ENCODE results near the gene TEX22. TPM values are rescaled to one million over a fixed set of nuclear protein-coding genes. Genes with fewer than 3 reads are reported as not detected.

Gene TEX22
- total and polyA plus RNA-seq, 5 donors: 0.05 to 1.9 (median 0.61) TPM

DNA sequence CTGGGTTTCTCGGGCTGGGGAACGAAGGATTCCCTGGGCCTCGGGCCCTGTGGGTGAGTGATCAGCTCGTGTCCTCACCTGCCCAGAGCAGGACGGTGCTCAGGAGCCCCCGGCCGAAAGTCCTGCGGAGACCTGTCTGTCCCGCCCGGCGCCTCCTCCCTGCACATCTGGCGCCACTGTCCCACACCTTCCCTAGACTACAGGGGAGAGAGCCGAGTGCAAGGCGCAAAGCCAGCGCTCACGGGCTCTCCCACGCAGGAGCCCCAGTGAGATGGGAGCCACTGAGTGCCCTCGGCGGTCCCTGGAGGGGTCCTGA is 13.1 kb upstream of the TEX22 start:
- Histone ChIP-seq H3K4me3 (ENCODE audit: low read length) (no peak overlapping the region), H3K27ac (ENCODE audit: low read length) (no peak overlapping the region), H3K9me3 (ENCODE audit: control insufficient read depth, low read length) (no peaks in the 10 kb centered on the region), H3K27me3 (ENCODE audit: control insufficient read depth, insufficient read depth) (no peaks in the 10 kb centered on the region), H3K4me1 (ENCODE audit: control insufficient read depth, insufficient read depth, low read length) (no peaks in the 10 kb centered on the region)
- ATAC-seq (no peak), DNase-seq (peak in 2 of 3 donors; percentile 35 to 53)
- 98% methylated on average over 19 of the region's 19 CpGs for WGBS
- intact Hi-C loops (cut with DNase I): no loop called here

DNA sequence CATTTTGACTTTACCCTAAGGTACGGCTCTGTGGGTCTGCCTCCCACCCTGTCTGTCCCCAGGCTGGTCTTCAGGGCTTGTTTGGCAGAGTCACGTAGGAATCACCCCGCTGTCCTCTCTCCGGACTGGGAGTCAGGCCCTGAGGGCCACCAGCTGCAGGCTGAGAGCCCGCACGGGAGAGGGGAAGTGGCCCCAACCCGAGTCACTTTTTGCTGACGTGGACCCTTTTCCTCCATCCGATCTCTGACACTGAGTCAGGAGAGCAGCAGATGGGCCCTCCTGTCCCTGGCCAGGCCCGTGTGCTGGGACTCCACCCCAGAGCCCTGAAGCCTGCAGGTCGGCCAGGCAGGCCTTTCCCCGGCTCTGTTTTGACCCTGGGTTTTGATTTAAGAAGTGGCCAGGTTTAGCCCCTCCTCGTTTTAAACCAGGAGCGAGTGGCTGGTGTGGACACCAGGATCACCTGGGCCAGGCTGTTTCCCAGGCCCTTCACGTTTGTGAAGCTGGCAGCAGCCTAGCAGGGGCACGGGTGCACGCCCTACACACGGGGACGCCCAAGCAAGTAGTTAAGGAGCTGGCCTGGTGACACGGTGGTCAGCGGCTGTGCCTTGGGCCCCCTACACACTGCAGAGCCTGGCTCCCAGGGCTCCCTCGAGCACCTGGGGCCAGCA is 12.5 kb upstream of the TEX22 start:
- intact Hi-C loops (cut with DNase I): no loop called here
- WGBS: 89% methylated on average over 22 of the region's 22 CpGs
- H3K9me3 ChIP-seq (ENCODE audit: control insufficient read depth, low read length): no peaks in the 10 kb centered on the region
- no peaks in the 10 kb centered on the region for H3K4me1 ChIP-seq (ENCODE audit: control insufficient read depth, insufficient read depth, low read length)
- H3K27me3 ChIP-seq (ENCODE audit: control insufficient read depth, insufficient read depth): no peaks in the 10 kb centered on the region
- no peak for ATAC-seq
- H3K4me3 ChIP-seq (ENCODE audit: low read length): no peak overlapping the region
- no peak overlapping the region for H3K27ac ChIP-seq (ENCODE audit: low read length)
- DNase-seq: peak; percentile 19 to 71 (median 61)

DNA sequence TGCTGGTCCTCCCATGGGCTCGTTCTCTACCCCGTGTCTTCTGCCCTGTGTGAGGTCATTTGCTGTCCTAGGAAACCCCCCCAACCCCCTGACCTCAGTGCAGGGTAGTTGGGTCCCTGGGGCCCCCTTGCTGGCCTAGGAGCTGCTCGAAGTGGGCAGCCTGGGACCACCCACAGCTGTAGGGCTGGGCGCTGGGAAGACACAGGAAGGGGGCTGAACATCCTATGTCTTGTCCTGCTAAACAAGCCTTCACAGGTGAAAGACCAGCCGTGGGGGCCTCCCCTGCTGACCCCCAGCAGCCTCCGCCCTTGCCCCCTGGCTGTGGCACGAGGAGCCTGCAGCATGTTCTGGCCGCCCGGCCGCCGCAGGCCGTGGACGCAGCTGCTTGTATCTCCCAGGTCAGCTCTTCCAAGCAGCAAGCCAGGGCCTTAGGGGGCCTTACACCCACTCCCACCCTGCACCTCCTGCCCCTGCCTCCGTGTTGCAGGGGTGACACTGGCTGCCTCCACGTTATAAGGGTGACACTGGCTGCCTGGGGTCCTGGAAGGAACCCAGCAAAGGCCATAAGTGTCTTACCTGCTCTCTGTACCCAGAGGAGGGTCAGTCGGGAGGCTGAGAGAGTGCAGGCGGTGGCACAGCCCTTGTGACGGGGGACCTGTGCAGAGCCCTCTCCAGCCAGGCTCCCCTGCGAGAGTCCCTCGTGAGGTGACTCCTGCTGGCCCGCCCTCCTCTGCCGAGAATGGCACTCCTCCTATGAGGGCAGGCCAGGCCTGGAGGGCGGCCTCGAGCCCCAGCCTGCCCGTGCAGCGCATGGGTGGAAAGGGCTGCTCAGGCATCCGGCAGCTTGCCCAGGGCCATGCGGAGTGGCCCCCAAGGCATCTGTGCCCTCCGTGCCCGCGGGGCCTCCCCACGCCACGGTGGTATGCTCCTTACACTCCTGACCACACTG is 11.5 kb upstream of the TEX22 start:
- H3K4me3 ChIP-seq (ENCODE audit: low read length): no peak overlapping the region
- no peaks in the 10 kb centered on the region for H3K27me3 ChIP-seq (ENCODE audit: control insufficient read depth, insufficient read depth)
- intact Hi-C loops (cut with DNase I): no loop called here
- no peak overlapping the region for H3K27ac ChIP-seq (ENCODE audit: low read length)
- H3K9me3 ChIP-seq (ENCODE audit: control insufficient read depth, low read length): no peaks in the 10 kb centered on the region
- DNase-seq (peak; percentile 14 to 46 (median 43)), ATAC-seq (no peak)
- 91% methylated on average over 33 of the region's 33 CpGs for WGBS
- no peaks in the 10 kb centered on the region for H3K4me1 ChIP-seq (ENCODE audit: control insufficient read depth, insufficient read depth, low read length)

DNA sequence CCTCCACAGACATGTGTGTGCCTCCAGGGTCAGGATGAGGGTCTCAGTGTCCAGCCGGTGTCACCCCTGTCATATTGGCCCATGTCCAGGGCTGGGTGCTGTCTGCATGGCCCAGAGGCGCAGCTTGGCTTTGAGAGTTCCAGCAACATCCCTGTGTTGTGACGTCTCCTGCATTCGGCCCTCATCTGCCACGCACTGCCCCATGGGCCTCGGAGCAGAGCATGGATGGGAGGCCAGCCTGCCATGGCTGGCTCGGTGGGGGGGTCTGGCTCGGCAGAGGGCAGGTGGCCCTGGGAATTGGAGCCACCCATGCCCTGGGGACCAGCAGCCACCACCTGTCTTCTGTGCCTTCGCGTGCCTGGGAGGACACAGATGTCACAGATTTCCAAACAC is 10.8 kb upstream of the TEX22 start:
- H3K9me3 ChIP-seq (ENCODE audit: control insufficient read depth, low read length): no peaks in the 10 kb centered on the region
- ATAC-seq (no peak), DNase-seq (peak in 1 of 3 donors; percentile 53)
- H3K4me3 ChIP-seq (ENCODE audit: low read length): no peak overlapping the region
- H3K4me1 ChIP-seq (ENCODE audit: control insufficient read depth, insufficient read depth, low read length): no peaks in the 10 kb centered on the region
- 87% methylated on average over 10 of the region's 10 CpGs for WGBS
- intact Hi-C loops (cut with DNase I): no loop called here
- H3K27me3 ChIP-seq (ENCODE audit: control insufficient read depth, insufficient read depth): no peaks in the 10 kb centered on the region
- no peak overlapping the region for H3K27ac ChIP-seq (ENCODE audit: low read length)

DNA sequence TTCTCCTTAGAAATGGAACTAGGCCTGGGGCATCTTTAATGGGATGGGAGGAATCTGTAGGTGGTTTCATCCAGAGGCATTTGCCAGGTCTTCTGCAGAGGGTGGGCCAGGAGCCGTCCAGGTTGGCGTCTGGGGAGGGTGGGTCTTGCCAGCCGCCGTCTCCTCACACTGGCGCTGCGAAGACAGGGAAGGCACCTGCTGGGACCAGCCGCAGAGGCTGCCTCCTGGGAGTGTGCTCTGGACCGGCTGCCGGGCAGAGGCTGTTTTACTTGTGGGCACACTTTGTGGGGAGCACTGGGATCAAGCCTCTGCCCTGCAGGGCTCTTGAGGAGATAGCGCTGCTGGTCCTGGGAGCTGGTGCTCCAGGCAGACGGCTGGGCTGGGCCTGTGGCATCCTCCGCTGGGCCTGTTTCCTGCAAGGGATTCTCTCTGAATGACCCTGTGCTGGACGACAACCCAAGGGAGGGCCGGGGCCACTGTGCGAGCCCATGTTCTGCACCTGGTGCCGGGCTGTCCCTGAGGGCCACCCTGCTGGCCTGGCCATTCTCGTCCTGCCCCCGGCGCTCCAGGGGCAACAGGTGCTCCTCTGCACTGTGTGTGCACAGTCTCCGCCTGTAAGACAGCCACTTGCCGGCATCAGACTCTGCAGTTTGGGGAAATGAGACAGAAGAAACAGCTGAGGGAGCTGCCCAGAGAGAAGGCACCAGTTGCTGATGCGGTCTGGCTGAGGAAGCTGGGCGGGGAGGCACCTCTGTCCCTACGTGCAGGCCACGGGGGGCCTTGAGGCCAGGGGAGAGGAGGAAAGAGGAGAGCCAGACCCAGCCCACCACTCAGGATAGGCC is 10.0 kb upstream of the TEX22 start:
- peak in 2 of 3 donors; percentile 61 to 72 for DNase-seq
- ATAC-seq: no peak
- WGBS: 88% methylated on average over 25 of the region's 25 CpGs

DNA sequence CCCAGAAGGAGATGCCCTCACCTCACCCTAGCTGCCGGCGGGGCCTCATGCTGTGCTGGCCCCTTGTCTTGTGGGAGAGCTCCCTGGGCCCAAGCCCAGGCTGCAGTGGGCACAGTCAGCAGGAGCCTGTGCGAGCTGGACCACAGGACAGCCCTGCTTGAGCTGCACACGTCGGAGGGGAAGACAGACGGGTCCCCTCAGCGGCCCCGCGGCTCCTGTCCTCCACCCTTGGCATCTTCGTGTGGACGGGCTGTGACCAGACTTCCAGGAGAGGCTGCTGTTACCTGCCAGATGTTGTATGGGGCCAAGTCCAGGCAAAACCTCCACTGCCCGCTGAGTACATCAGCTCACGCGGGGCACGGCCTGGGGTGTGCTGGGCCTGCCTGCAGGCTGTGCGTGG is 9.4 kb upstream of the TEX22 start:
- Histone ChIP-seq H3K27me3 (ENCODE audit: control insufficient read depth, insufficient read depth) (no peaks in the 10 kb centered on the region), H3K9me3 (ENCODE audit: control insufficient read depth, low read length) (no peaks in the 10 kb centered on the region), H3K27ac (ENCODE audit: low read length) (no peak overlapping the region), H3K4me3 (ENCODE audit: low read length) (no peak overlapping the region), H3K4me1 (ENCODE audit: control insufficient read depth, insufficient read depth, low read length) (no peaks in the 10 kb centered on the region)
- intact Hi-C loops (cut with DNase I): no loop called here
- DNase-seq: peak in 2 of 3 donors; percentile 42 to 48
- 86% methylated on average over 16 of the region's 16 CpGs for WGBS
- no peak for ATAC-seq

More for the DNA sequence above, 10.0 kb upstream of the TEX22 start:
- Histone ChIP-seq H3K27ac (ENCODE audit: low read length) (no peak overlapping the region), H3K4me1 (ENCODE audit: control insufficient read depth, insufficient read depth, low read length) (no peaks in the 10 kb centered on the region), H3K4me3 (ENCODE audit: low read length) (no peak overlapping the region), H3K27me3 (ENCODE audit: control insufficient read depth, insufficient read depth) (no peaks in the 10 kb centered on the region), H3K9me3 (ENCODE audit: control insufficient read depth, low read length) (no peaks in the 10 kb centered on the region)
- intact Hi-C loops (cut with DNase I): no loop called here

DNA sequence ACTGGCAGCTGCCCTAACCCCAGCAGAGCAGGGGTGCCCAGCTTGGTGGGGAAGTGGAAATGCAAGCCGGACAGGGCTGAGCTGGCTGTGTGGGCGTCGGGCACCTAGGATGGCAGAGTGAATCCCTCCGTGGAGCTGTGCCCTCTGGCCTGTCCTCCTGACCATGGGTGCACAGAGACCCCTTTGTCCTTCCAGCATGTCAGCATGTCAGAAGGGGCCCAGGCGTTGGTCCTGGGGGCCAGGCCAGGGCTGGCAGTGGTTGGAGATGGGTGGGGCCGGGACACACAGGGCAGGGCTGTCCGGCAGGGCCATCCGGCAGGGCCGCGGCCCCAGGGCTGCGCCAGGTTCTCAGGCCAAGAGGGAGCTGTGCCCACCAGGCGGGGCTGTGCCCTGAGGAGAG is 8.8 kb upstream of the TEX22 start:
- Histone ChIP-seq H3K9me3 (ENCODE audit: control insufficient read depth, low read length) (no peaks in the 10 kb centered on the region), H3K27me3 (ENCODE audit: control insufficient read depth, insufficient read depth) (no peaks in the 10 kb centered on the region), H3K27ac (ENCODE audit: low read length) (no peak overlapping the region), H3K4me3 (ENCODE audit: low read length) (no peak overlapping the region), H3K4me1 (ENCODE audit: control insufficient read depth, insufficient read depth, low read length) (no peaks in the 10 kb centered on the region)
- intact Hi-C loops (cut with DNase I): no loop called here
- peak in 1 of 2 donors; percentile 11 for ATAC-seq
- WGBS: 70% methylated on average over 12 of the region's 12 CpGs
- DNase-seq: peak; percentile 18 to 72 (median 67)

DNA sequence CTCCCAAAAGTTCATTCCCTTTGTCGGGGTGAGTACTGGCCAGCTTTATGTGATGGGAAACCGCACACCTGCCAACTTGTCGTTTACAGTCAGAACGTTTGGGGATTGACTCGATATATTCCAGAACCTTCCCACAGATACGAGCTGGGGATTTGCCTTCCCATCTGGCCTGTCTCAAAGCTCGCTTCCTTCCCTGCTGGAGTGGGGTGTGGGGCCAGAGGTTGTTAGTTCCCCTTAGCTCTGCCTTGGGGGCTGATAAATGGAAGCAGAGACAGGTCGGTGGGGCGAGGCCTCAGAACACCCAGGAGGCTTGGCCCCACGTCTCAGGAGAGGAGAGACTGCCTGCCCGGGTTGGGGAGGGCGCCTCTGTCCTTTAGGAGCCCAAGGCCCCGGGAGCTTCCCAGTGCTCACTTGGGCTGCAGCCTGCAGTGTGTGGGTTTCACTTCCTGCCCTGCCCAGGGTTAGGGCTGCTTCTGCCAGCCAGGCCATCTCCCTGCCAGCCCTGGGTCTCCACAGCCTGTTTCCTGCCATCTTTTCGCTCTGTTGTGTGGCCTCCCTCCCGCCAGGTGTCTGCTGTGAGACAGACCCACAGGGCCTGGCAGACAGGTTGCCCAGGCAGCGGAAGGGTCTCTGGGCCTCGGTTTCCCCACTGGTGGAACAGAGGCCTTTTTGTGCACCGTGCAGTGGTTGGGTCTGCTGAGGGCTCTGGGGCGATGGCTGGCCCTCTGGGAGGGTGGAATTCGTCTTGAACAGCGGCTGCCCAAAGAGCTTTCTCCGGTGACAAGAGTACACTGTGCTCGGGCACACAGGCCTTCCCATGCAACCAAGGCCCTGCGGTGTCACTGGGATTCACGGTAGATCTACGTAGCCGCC is 8.1 kb upstream of the TEX22 start:
- DNase-seq: peak; percentile 12 to 74 (median 68)
- Histone ChIP-seq H3K4me3 (ENCODE audit: low read length) (no peak overlapping the region), H3K27me3 (ENCODE audit: control insufficient read depth, insufficient read depth) (no peaks in the 10 kb centered on the region), H3K4me1 (ENCODE audit: control insufficient read depth, insufficient read depth, low read length) (no peaks in the 10 kb centered on the region), H3K9me3 (ENCODE audit: control insufficient read depth, low read length) (no peaks in the 10 kb centered on the region), H3K27ac (ENCODE audit: low read length) (no peak overlapping the region)
- intact Hi-C loops (cut with DNase I): no loop called here
- ATAC-seq: peak; percentile 3 to 4
- whole genome bisulfite sequencing: 77% methylated on average over 27 of the region's 27 CpGs

DNA sequence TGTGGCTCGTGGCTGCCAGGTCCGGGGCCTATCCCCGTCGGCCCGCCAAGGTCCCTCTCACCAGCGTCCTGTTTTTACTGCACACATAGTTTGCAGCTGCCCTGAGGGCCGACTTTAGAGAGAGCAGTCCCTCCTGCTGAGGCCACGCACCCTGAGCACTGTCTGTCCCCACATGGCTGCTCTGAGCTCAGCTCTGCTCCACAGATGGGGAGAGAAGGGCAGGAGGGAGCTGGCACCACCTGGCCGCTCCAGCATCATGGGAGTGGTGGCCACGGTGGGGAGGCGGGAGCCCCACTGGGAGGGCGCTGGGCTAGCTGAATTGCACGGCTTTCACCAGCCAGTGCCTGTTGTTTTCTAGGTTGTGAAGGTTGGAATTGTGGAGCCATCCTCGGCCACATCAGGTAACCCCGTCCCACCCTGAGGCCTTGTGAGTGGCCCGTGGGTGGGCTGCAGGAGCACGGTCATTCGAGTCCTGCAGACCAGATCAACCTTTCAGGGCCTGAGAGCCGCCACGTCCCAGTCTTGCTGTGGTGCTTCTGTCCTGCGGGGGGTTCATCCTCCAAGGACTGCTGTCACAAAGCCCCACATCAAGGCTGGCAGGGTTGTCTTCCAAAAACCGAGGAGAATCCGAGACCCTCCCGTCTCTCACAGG is 7.4 kb upstream of the TEX22 start:
- H3K4me3 ChIP-seq (ENCODE audit: low read length): no peak overlapping the region
- no peaks in the 10 kb centered on the region for H3K4me1 ChIP-seq (ENCODE audit: control insufficient read depth, insufficient read depth, low read length)
- DNase-seq (peak in 2 of 3 donors; percentile 40 to 48), ATAC-seq (no peak)
- no peak overlapping the region for H3K27ac ChIP-seq (ENCODE audit: low read length)
- no peaks in the 10 kb centered on the region for H3K9me3 ChIP-seq (ENCODE audit: control insufficient read depth, low read length)
- WGBS: 92% methylated on average over 24 of the region's 24 CpGs
- intact Hi-C loops (cut with DNase I): no loop called here
- H3K27me3 ChIP-seq (ENCODE audit: control insufficient read depth, insufficient read depth): no peaks in the 10 kb centered on the region

DNA sequence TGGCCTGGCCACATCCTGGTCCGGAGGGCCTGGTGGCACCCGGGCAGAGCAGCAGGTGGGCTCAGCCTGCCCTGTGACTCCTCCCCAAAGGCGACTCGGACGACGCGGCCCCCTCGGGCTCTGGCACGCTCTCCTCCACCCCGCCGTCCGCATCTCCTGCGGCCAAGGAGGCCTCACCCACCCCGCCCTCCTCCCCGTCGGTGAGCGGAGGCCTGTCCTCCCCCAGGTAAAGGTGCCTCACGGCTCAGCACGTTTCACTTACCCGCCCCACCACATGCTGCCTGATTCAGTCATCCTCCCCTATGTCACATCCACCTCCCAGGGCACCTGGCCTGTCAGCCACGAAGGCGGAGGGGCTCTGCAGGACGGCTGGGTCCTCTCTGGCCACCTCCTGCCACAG is 6.8 kb upstream of the TEX22 start:
- intact Hi-C loops (cut with DNase I): no loop called here
- WGBS: 89% methylated on average over 23 of the region's 23 CpGs
- no peak overlapping the region for H3K4me3 ChIP-seq (ENCODE audit: low read length)
- ATAC-seq (no peak), DNase-seq (peak; percentile 19 to 69 (median 49))
- no peaks in the 10 kb centered on the region for H3K27me3 ChIP-seq (ENCODE audit: control insufficient read depth, insufficient read depth)
- no peaks in the 10 kb centered on the region for H3K4me1 ChIP-seq (ENCODE audit: control insufficient read depth, insufficient read depth, low read length)
- H3K27ac ChIP-seq (ENCODE audit: low read length): no peak overlapping the region
- H3K9me3 ChIP-seq (ENCODE audit: control insufficient read depth, low read length): no peaks in the 10 kb centered on the region

Data from right cardiac atrium (tissue), 5 donors.